Measurements from ENCODE around the gene PSMA8. TPM values are rescaled to one million over a fixed set of nuclear protein-coding genes. Genes with fewer than 3 reads are reported as not detected.

Gene PSMA8
- total and polyA plus RNA-seq, 2 of the 13 experiments (the other 11 are each of a cell fraction or from before 2014, with no cell fraction given): not detected

GRCh38 chr18:26090130-26091046, 43.3 kb upstream of the PSMA8 start, which contains the start of gene SS18 (continued):
- TF ChIP-seq TRIM22 (IDR thresholded peaks at IDR 0.05) (no peak), ZNF670 (CRISPR knock-in tag; IDR thresholded peaks at IDR 0.05; ENCODE audit: borderline replicate concordance) (no peak), ZSCAN25 (CRISPR knock-in tag; IDR thresholded peaks at IDR 0.05) (peak; percentile 70; the same call in 1 of the 2 replicates), AFF4 (CRISPR knock-in tag; IDR thresholded peaks at IDR 0.05) (no peak), MATR3 (CRISPR knock-in tag; IDR thresholded peaks at IDR 0.05) (no peak), ZNF431 (CRISPR knock-in tag; IDR thresholded peaks at IDR 0.05; ENCODE audit: borderline replicate concordance, low read depth) (no peak), EED (CRISPR knock-in tag; IDR thresholded peaks at IDR 0.05) (no peak), ZNF839 (CRISPR knock-in tag; IDR thresholded peaks at IDR 0.05; ENCODE audit: borderline replicate concordance) (no peak), PHF20 (CRISPR knock-in tag; IDR thresholded peaks at IDR 0.05) (peak; percentile 54), PRMT3 (CRISPR knock-in tag; IDR thresholded peaks at IDR 0.05; ENCODE audit: borderline replicate concordance, low read depth) (no peak), ZSCAN31 (CRISPR knock-in tag; IDR thresholded peaks at IDR 0.05; ENCODE audit: low read depth) (no peak), SNAPC5 (CRISPR knock-in tag; IDR thresholded peaks at IDR 0.05; ENCODE audit: borderline replicate concordance) (no peak), ZNF383 (CRISPR knock-in tag; IDR thresholded peaks at IDR 0.05; ENCODE audit: borderline replicate concordance) (peak; percentile 78; the same call in 1 of the 2 replicates), ZNF639 (CRISPR knock-in tag; conservative IDR thresholded peaks at IDR 0.05) (peak; percentile 8; the same call in 1 of the 2 replicates), ZFP36L2 (CRISPR knock-in tag; IDR thresholded peaks at IDR 0.05) (no peak; the same call in 1 of the 2 replicates), ZNF556 (CRISPR knock-in tag; IDR thresholded peaks at IDR 0.05; ENCODE audit: borderline replicate concordance) (0 out of 2 replicates have a peak, but pooled peaks have one; percentile 28), RBM22 (optimal IDR thresholded peaks at IDR 0.05; ENCODE audit: low read length) (no peak), ZNF784 (CRISPR knock-in tag; IDR thresholded peaks at IDR 0.05; ENCODE audit: borderline replicate concordance) (no peak), ATF3 (CRISPR knock-in tag; IDR thresholded peaks at IDR 0.05) (no peak), U2AF1 (optimal IDR thresholded peaks at IDR 0.05; ENCODE audit: low read depth, low read length) (no peak), PLRG1 (conservative IDR thresholded peaks at IDR 0.05) (no peak)

Data from HepG2 (cell line).